PC-3 (cell line): ENCODE results near the gene PKP2. TPM values are rescaled to one million over a fixed set of nuclear protein-coding genes. Genes with fewer than 3 reads are reported as not detected.

ENCODE experiments used
- ATAC-seq: fragments of 200-7000 bp; cut with Tn5 transposase; 2 replicates; pipeline ENCODE4 v1.9.1; 2020; ENCODE audit warnings: mild to moderate bottlenecking, moderate library complexity
- BruUV-seq: library from RNA; stranded (reverse); fragments of 400-500 nt; replicated peaks from 2 replicates; lab custom pipeline; 2021; lab: Mats Ljungman, UMichigan
- CTCF ChIA-PET: fragments of 300-600 bp; sonication (Branson Sonifier 250); formaldehyde crosslinking; loops from one replicate; lab custom pipeline; 2022; ENCODE audit warnings: antibody characterized with exemption; lab: Charles Lee
- POLR2A ChIA-PET: fragments of 300-600 bp; sonication (Branson Sonifier 250); formaldehyde crosslinking; loops from one replicate; lab custom pipeline; 2022; ENCODE audit warnings: antibody characterized with exemption; ENCODE audit not compliant: unreplicated experiment; lab: Charles Lee
- DNase-seq: peaks from one replicate; pipeline ENCODE4 v3.0.0-alpha.2; 2015
- H2AFZ ChIP-seq: fragments of 300-600 bp; sonication (generic); 2 replicates; pipeline ENCODE4 v1.6.0; 2016; ENCODE audit warnings: antibody characterized with exemption, low read length
- H3F3A ChIP-seq: fragments of 300-600 bp; sonication (generic); one replicate; pipeline ENCODE4 v1.6.0; 2017; ENCODE audit warnings: antibody characterized with exemption, low read length, control low read depth, mild to moderate bottlenecking; ENCODE audit not compliant: unreplicated experiment
- H3K27ac ChIP-seq: fragments of 300-600 bp; sonication (generic); 2 replicates; pipeline ENCODE4 v1.5.1; 2016; ENCODE audit warnings: mild to moderate bottlenecking, low read length
- H3K27me3 ChIP-seq: fragments of 300-600 bp; sonication (generic); 2 replicates; pipeline ENCODE4 v1.6.1; 2016; ENCODE audit warnings: low read length, mixed read lengths
- H3K36me3 ChIP-seq: fragments of 300-600 bp; sonication (generic); 2 replicates; pipeline ENCODE4 v1.6.1; 2016; ENCODE audit warnings: low read depth, mixed run types, low read length, mixed read lengths
- H3K4me1 ChIP-seq: fragments of 300-600 bp; sonication (generic); 2 replicates; pipeline ENCODE4 v1.5.1; 2016; ENCODE audit warnings: low read length; ENCODE audit not compliant: insufficient read depth
- H3K4me2 ChIP-seq: fragments of 300-600 bp; sonication (generic); 2 replicates; pipeline ENCODE4 v1.6.0; 2016; ENCODE audit warnings: low read length
- H3K4me3 ChIP-seq: fragments of 300-600 bp; sonication (generic); 2 replicates; pipeline ENCODE4 v1.5.1; 2016; ENCODE audit warnings: mild to moderate bottlenecking, low read length, mixed read lengths
- H3K79me2 ChIP-seq: fragments of 300-600 bp; sonication (generic); 2 replicates; pipeline ENCODE4 v1.6.1; 2017; ENCODE audit warnings: low read length, mixed read lengths
- H3K9ac ChIP-seq: fragments of 300-600 bp; sonication (generic); 2 replicates; pipeline ENCODE4 v1.6.0; 2016; ENCODE audit warnings: mild to moderate bottlenecking, low read length
- H3K9me2 ChIP-seq: fragments of 300-600 bp; sonication (generic); replicated peaks from 2 replicates; pipeline ENCODE4 v1.6.1; 2016; ENCODE audit warnings: mixed run types, low read length, mixed read lengths
- H3K9me3 ChIP-seq: fragments of 300-600 bp; sonication (generic); 2 replicates; pipeline ENCODE4 v1.6.1; 2016; ENCODE audit warnings: low read length, mixed read lengths
- H4K20me1 ChIP-seq: fragments of 300-600 bp; sonication (generic); 2 replicates; pipeline ENCODE4 v1.6.1; 2016; ENCODE audit warnings: low read length, mixed read lengths
- EZH2 ChIP-seq: fragments of 300-600 bp; sonication (generic); IDR thresholded peaks from one replicate; pipeline ENCODE4 v1.6.1; 2017; ENCODE audit warnings: antibody characterized with exemption, mild to moderate bottlenecking, low read length; ENCODE audit not compliant: unreplicated experiment
- EZH2phosphoT487 ChIP-seq: fragments of 300-600 bp; sonication (generic); IDR thresholded peaks from 2 replicates; pipeline ENCODE4 v1.6.1; 2018; ENCODE audit warnings: mild to moderate bottlenecking, antibody characterized with exemption, low read length, borderline replicate concordance
- intact Hi-C: fragments of 100-400 bp; cut with micrococcal nuclease; formaldehyde crosslinking; loops from 2 replicates; pipeline ENCODE4 v1.9.0; 2023
- total RNA-seq: library from RNA; depleted of rRNA; stranded (reverse); fragments of >200 nt; gene quantifications from 2 replicates; pipeline ENCODE4 v1.2.3, GENCODE V29; 2014
- TF ChIP-seq, protein P1 (sequence below): fragments of 300-600 bp; sonication (generic); conservative IDR thresholded peaks from 2 replicates; pipeline ENCODE4 v1.5.1; 2017; ENCODE audit warnings: antibody characterized with exemption, low read depth, mild to moderate bottlenecking, low read length

The PKP2 gene
- total RNA-seq, 1 experiment from 2014 or later = 12.7 TPM

DNA sequence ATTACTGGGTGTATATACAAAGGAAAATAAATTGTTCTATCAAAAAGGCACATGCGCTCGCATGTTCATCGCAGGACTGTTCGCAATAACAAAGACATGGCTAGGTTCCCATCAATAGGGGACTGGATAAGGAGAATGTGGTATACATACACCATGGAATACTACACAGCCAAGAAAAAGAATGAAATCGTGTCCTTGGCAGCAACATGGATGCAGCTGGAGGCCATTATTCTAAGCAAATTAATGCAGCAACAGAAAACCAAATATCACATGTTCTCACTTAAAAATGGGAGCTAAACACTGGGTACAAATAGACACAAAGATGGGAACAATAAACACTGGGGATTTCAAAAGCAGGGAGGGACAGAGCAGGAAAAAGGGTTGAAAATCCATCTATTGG, 58.6 kb downstream of the PKP2 start:
- no peak for ATAC-seq
- CTCF ChIA-PET = no interaction called here
- H3K9me2 ChIP-seq = no peaks in the 10 kb centered on the region

DNA sequence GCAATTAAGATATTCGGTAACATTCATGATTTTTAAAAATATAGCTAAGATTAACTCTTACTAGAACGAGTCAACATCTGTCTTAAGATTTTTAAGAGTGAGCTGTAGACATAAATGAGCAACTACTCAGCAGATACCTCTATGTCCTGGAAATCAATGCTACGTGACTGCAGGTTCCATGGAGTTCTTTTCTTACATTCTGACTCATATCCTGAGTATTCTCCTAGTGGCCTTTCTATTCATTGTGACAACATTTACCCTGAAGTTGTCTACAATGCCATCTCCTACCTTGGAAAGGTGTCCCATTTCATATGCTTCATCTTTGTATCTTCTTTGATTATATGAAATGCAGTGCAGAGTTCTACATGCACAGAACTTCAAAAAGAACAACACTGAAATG, 59.9 kb downstream of the PKP2 start:
- H4K20me1 ChIP-seq = no peaks in the 10 kb centered on the region
- H2AFZ ChIP-seq = no peak overlapping the region
- no peaks in the 10 kb centered on the region for H3K27me3 ChIP-seq
- ChIA-PET POLR2A (no interaction called here), CTCF (no interaction called here)
- 0 out of 2 replicates have a peak overlapping the region, but pooled peaks have one; percentile 7 for H3K27ac ChIP-seq
- peak; percentile 94 for ATAC-seq
- no peak overlapping the region for H3K4me3 ChIP-seq
- H3K79me2 ChIP-seq = no peaks in the 10 kb centered on the region
- peaks cover 6% of the 10 kb centered on the region for H3K4me1 ChIP-seq
- intact Hi-C loops = no loop called here
- TF ChIP-seq, protein P1, sequence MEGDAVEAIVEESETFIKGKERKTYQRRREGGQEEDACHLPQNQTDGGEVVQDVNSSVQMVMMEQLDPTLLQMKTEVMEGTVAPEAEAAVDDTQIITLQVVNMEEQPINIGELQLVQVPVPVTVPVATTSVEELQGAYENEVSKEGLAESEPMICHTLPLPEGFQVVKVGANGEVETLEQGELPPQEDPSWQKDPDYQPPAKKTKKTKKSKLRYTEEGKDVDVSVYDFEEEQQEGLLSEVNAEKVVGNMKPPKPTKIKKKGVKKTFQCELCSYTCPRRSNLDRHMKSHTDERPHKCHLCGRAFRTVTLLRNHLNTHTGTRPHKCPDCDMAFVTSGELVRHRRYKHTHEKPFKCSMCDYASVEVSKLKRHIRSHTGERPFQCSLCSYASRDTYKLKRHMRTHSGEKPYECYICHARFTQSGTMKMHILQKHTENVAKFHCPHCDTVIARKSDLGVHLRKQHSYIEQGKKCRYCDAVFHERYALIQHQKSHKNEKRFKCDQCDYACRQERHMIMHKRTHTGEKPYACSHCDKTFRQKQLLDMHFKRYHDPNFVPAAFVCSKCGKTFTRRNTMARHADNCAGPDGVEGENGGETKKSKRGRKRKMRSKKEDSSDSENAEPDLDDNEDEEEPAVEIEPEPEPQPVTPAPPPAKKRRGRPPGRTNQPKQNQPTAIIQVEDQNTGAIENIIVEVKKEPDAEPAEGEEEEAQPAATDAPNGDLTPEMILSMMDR = no peak
- TF ChIP-seq EZH2 = no peak
- H3K4me2 ChIP-seq = peak overlapping the region; percentile 31
- no peaks in the 10 kb centered on the region for H3K9me3 ChIP-seq
- H3K36me3 ChIP-seq = no peaks in the 10 kb centered on the region
- no peaks in the 10 kb centered on the region for H3F3A ChIP-seq
- no peaks in the 10 kb centered on the region for H3K9me2 ChIP-seq
- no peak overlapping the region for H3K9ac ChIP-seq
- peak; percentile 64 for DNase-seq
- no TSS peak for BruUV-seq

More for the DNA sequence above, 58.6 kb downstream of the PKP2 start:
- TF ChIP-seq EZH2 = no peak
- TF ChIP-seq EZH2phosphoT487 = no peak
- TF ChIP-seq, protein P1 = no peak
- Histone ChIP-seq H3K9me3 (no peaks in the 10 kb centered on the region), H3K27ac (no peak overlapping the region), H3K79me2 (no peaks in the 10 kb centered on the region), H3K4me1 (peaks cover 6% of the 10 kb centered on the region), H3K4me3 (no peak overlapping the region), H2AFZ (no peak overlapping the region), H4K20me1 (no peaks in the 10 kb centered on the region), H3K4me2 (no peak overlapping the region), H3F3A (no peaks in the 10 kb centered on the region), H3K9ac (no peak overlapping the region), H3K36me3 (no peaks in the 10 kb centered on the region), H3K27me3 (no peaks in the 10 kb centered on the region)
- no peak for DNase-seq
- POLR2A ChIA-PET = no interaction called here
- intact Hi-C loops = no loop called here
- no TSS peak for BruUV-seq

DNA sequence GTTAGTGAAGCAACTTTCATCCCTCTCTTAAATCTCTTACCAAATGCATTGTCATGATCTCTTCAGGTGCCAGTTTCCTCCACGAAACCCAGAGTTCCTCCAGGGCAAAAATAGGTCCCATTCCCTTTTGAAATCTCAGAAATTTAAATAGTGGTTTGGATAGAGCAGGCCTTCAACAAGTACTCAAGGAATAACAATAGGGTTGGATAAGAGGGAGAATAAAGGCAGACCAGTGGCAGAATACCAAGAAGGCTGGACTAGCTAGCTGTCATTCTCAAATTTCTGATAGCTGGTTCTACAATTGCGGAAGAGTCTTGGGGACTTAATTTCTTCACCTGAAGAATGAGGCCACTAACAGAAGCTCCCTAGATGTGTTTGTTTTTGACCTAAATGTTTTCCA, 62.5 kb downstream of the PKP2 start:
- no peaks in the 10 kb centered on the region for H3K9me3 ChIP-seq
- no peak overlapping the region for H2AFZ ChIP-seq
- H4K20me1 ChIP-seq = no peaks in the 10 kb centered on the region
- no peaks in the 10 kb centered on the region for H3K79me2 ChIP-seq
- ATAC-seq (no peak), DNase-seq (no peak)
- CTCF ChIA-PET = no interaction called here
- no peak overlapping the region for H3K4me3 ChIP-seq
- no peaks in the 10 kb centered on the region for H3K9me2 ChIP-seq
- POLR2A ChIA-PET = no interaction called here
- H3K4me2 ChIP-seq = no peak overlapping the region
- TF ChIP-seq, protein P1 = no peak
- no peak overlapping the region for H3K9ac ChIP-seq
- H3K4me1 ChIP-seq = peaks cover 6% of the 10 kb centered on the region
- intact Hi-C loops = no loop called here
- H3K27ac ChIP-seq = no peak overlapping the region
- no peaks in the 10 kb centered on the region for H3K36me3 ChIP-seq
- no peaks in the 10 kb centered on the region for H3K27me3 ChIP-seq
- BruUV-seq = no TSS peak
- H3F3A ChIP-seq = no peaks in the 10 kb centered on the region
